CD4-positive, alpha-beta T cell (primary cell): ENCODE data around the gene MCOLN1. TPM values are rescaled to one million over a fixed set of nuclear protein-coding genes. Genes with fewer than 3 reads are reported as not detected.
"Not testable (repeated sequence)": the region's sequence is repeated elsewhere in the genome, so short reads cannot be mapped to it uniquely, and the experiment has no call there.

ENCODE experiments used
- ATAC-seq: fragments of 200-7000 bp; cut with Tn5 transposase; one replicate; pipeline ENCODE4 v1.10.0; 2022; ENCODE audit warnings: mild to moderate bottlenecking; ENCODE audit not compliant: poor library complexity
- CTCF ChIA-PET: fragments of 350-600 bp; sonication (Branson Sonifier 250); formaldehyde crosslinking; loops from one replicate; lab custom pipeline; 2021; ENCODE audit warnings: antibody characterized with exemption, inconsistent platforms; lab: Charles Lee
- POLR2A ChIA-PET: fragments of 350-600 bp; sonication (Branson Sonifier 250); formaldehyde crosslinking; loops from one replicate; lab custom pipeline; 2021; ENCODE audit warnings: antibody characterized with exemption, inconsistent platforms; lab: Charles Lee
- DNase-seq, 14 experiments: peaks; one replicate each; pipeline ENCODE4 v3.0.0-alpha.2; 2013 to 2020; ENCODE audit warnings: mixed read lengths in 2 of 14
- H3K27ac ChIP-seq, 2 donors: one replicate each; pipeline versions ENCODE4 v1.5.1 to v1.7.0; 2013; ENCODE audit warnings: low read length in 2 of 2, low read depth in 1 of 2, mild to moderate bottlenecking in 1 of 2
- H3K27me3 ChIP-seq, 2 experiments: 1 replicate in 1 of 2; 2 replicates in 1 of 2; pipeline versions ENCODE4 v1.6.1 to v1.7.0; 2013; ENCODE audit warnings: low read length in 2 of 2, control low read depth in 1 of 2, mild to moderate bottlenecking in 1 of 2, moderate library complexity in 1 of 2; ENCODE audit not compliant: insufficient read depth in 2 of 2, control insufficient read depth in 1 of 2
- H3K36me3 ChIP-seq: one replicate; pipeline ENCODE4 v1.6.1; 2013; ENCODE audit warnings: low read length, control low read depth; ENCODE audit not compliant: insufficient read depth
- H3K4me1 ChIP-seq: one replicate; pipeline ENCODE4 v1.6.1; 2013; ENCODE audit warnings: low read length, control low read depth; ENCODE audit not compliant: insufficient read depth
- H3K4me3 ChIP-seq: one replicate; pipeline ENCODE4 v1.5.1; 2013; ENCODE audit warnings: mild to moderate bottlenecking, low read length, moderate library complexity
- H3K9me3 ChIP-seq, 2 experiments: 1 replicate in 1 of 2; 2 replicates in 1 of 2; pipeline versions ENCODE4 v1.6.1 to v1.7.0; 2013; ENCODE audit warnings: low read length in 2 of 2, mild to moderate bottlenecking in 2 of 2, control low read depth in 1 of 2, moderate library complexity in 1 of 2; ENCODE audit not compliant: control insufficient read depth in 1 of 2, insufficient read depth in 1 of 2
- H3K27ac Mint-ChIP-seq: one replicate; pipeline ENCODE4 v1.8.0; 2020; ENCODE audit warnings: mixed read lengths
- H3K27me3 Mint-ChIP-seq: one replicate; pipeline ENCODE4 v1.8.0; 2021; ENCODE audit warnings: mixed read lengths
- H3K36me3 Mint-ChIP-seq: one replicate; pipeline ENCODE4 v1.8.0; 2021; ENCODE audit warnings: low read depth, mixed read lengths
- H3K4me1 Mint-ChIP-seq: one replicate; pipeline ENCODE4 v1.8.0; 2021; ENCODE audit warnings: low read depth, mixed read lengths
- H3K4me3 Mint-ChIP-seq: one replicate; pipeline ENCODE4 v1.8.0; 2020; ENCODE audit warnings: mild to moderate bottlenecking, mixed read lengths
- H3K9me3 Mint-ChIP-seq: one replicate; pipeline ENCODE4 v1.8.0; 2020; ENCODE audit warnings: mixed read lengths
- intact Hi-C, 2 experiments: fragments of 100-400 bp; cut with DNase I in 1 of 2; cut with micrococcal nuclease in 1 of 2; formaldehyde crosslinking; loops; one replicate each; pipeline versions ENCODE4 v1.15.1 to v1.9.0; 2023 to 2025; cut with DNase I, micrococcal nuclease
- total RNA-seq, 174 experiments: library from RNA in 2 of 174; stranded (reverse) in 2 of 174; gene quantifications; one replicate each; pipeline ENCODE4 v1.2.3 and lab custom pipeline; 2021 to 2026
- TF ChIP-seq, protein P1 (sequence below): fragments of 200-600 bp; IDR thresholded peaks from one replicate; pipeline ENCODE4 v1.8.0; 2022; ENCODE audit warnings: antibody characterized with exemption, mild to moderate bottlenecking

Gene MCOLN1
- total RNA-seq, 2 experiments from 2014 or later, result 7.9 to 8.8 TPM

DNA sequence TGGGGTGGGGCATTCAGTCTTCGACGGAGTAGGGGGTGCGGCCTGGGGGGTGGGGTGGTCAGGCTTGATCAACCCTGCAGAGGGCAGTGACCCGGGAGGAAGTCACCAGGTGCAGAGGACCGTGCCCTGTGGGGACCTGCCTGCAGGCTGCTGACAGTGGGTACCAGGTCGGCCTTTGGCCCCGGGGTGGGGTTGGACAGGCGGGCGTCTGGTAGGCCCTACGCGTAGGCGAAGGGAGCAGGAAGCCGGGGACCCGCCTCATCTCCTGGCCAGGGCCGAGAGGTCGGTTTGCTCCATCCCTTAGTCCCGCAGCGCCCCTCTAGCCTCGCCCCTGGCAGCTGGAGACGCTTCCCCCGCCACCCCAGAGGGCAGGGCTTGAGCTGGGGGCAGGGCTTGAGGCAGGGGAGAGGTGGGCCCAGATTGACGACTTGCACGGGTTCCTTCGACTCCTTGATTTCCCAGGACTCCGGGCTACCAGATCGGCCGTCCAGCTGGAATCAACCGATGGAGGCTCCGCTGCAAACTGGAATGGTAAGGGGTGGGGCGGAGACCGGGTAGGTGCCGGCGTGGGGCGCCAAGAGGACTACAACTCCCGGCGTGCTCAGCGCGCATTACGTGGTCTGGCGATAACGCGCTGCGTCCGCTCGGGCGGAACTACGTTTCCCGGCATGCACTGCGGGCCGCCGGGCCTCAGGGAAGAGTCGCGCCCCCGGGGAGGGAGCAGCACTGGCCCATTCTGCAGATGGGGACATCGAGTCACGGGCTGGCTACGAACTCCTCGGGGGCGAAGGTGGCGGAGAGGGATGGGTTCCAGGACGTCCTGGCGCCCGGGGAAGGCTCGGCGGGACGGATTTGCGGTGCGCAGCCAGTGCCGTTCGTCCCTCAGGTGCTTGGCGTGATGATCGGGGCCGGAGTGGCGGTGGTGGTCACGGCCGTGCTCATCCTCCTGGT lies 12.9 kb downstream of the MCOLN1 start, which contains the start of gene PNPLA6:
Gene PNPLA6, plus strand, starts transcription at position 671 of the 951 bp plus-strand sequence. Its CDS starts 72 bp downstream, at position 743.
- POLR2A ChIA-PET, result interaction anchor here (0.7 to 3.2 kb wide), 5 partner anchors 11 to 895 kb away, joined by 3 to 50 read pairs (median 4); partner anchors contain the start of genes MAP2K7, MCOLN1, PET100 and XAB2

DNA sequence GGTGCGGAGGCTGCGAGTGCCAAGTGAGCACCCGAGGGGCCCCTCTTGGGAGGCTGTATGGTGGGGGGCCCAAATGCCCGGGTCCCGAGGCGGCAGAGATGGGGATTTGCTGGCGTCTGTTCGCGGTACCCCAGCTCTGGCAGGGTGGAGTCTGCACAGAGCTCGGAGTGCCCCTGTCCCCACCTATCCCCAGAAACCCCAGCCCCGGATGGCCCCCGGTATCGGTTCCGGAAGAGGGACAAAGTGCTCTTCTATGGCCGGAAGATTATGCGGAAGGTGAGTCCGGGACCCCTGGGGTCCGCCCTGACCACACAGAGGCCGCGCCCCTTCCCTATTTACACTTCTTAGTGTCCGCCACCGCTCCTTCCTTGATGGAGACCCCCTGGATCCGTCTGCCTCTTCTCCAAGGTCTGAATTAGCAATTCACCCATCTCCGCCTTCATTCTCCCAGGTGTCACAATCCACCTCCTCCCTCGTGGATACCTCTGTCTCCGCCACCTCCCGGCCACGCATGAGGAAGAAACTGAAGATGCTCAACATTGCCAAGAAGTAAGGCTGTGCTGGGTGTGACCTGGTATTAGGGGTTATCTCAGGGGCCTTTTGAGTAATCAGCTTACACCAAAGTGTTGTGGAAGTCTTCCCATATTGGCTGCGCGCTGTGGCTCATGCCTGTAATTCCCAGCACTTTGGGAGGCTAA lies 13.7 kb downstream of the MCOLN1 start:
- TF ChIP-seq, protein P1, sequence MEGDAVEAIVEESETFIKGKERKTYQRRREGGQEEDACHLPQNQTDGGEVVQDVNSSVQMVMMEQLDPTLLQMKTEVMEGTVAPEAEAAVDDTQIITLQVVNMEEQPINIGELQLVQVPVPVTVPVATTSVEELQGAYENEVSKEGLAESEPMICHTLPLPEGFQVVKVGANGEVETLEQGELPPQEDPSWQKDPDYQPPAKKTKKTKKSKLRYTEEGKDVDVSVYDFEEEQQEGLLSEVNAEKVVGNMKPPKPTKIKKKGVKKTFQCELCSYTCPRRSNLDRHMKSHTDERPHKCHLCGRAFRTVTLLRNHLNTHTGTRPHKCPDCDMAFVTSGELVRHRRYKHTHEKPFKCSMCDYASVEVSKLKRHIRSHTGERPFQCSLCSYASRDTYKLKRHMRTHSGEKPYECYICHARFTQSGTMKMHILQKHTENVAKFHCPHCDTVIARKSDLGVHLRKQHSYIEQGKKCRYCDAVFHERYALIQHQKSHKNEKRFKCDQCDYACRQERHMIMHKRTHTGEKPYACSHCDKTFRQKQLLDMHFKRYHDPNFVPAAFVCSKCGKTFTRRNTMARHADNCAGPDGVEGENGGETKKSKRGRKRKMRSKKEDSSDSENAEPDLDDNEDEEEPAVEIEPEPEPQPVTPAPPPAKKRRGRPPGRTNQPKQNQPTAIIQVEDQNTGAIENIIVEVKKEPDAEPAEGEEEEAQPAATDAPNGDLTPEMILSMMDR, result no peak
- ATAC-seq (no peak), DNase-seq (no peak)
- ChIA-PET CTCF (interaction anchor here (2.1 kb wide), 1 partner anchor 32 kb away, joined by 10 read pairs; no protein-coding TSS in a partner anchor), POLR2A (interaction anchor here (1.2 to 3.2 kb wide), 2 partner anchors 14 to 93 kb away, joined by 4 to 50 read pairs; partner anchors contain the start of genes MCOLN1, PET100 and XAB2)
- H3K27me3 Mint-ChIP-seq, result no peaks in the 10 kb centered on the region
- peak overlapping the region; percentile 98 for H3K4me3 Mint-ChIP-seq
- Histone ChIP-seq H3K27ac (peak overlapping the region; percentile 67 to 79), H3K4me1 (peaks cover 40% of the 10 kb centered on the region), H3K9me3 (no peaks in the 10 kb centered on the region), H3K4me3 (peak overlapping the region; percentile 93), H3K27me3 (no peaks in the 10 kb centered on the region), H3K36me3 (peaks cover 17% of the 10 kb centered on the region)
- peaks cover 30% of the 10 kb centered on the region for H3K36me3 Mint-ChIP-seq
- peak overlapping the region; percentile 87 for H3K27ac Mint-ChIP-seq
- peaks cover 29% of the 10 kb centered on the region for H3K4me1 Mint-ChIP-seq
- intact Hi-C loops, result loop anchor here in 1 of 2 experiments (2.0 to 10.0 kb wide), 5 partner anchors 15 to 1173 kb away; partner anchors contain the start of genes MAP2K7, PET100, PEX11G and XAB2
- H3K9me3 Mint-ChIP-seq, result no peaks in the 10 kb centered on the region

More for the DNA sequence above, 12.9 kb downstream of the MCOLN1 start, which contains the start of gene PNPLA6:
- Mint-ChIP-seq H3K27ac (peak within 1 kb of the TSS; percentile 87), H3K27me3 (no peaks in the 10 kb centered on the region), H3K4me3 (peak within 1 kb of the TSS; percentile 98), H3K4me1 (peaks cover 29% of the 10 kb centered on the region), H3K36me3 (peaks cover 29% of the 10 kb centered on the region), H3K9me3 (no peaks in the 10 kb centered on the region)
- H3K9me3 ChIP-seq, result no peaks in the 10 kb centered on the region
- H3K27ac ChIP-seq, result peak within 1 kb of the TSS; percentile 67 to 79
- peaks cover 9% of the 10 kb centered on the region for H3K36me3 ChIP-seq
- H3K27me3 ChIP-seq, result no peaks in the 10 kb centered on the region
- intact Hi-C loops, result loop anchor here in 1 of 2 experiments (2.0 to 10.0 kb wide), 5 partner anchors 15 to 1173 kb away; partner anchors contain the start of genes MAP2K7, PET100, PEX11G and XAB2
- H3K4me3 ChIP-seq, result peak within 1 kb of the TSS; percentile 93
- CTCF ChIA-PET, result interaction anchor here (0.6 to 2.1 kb wide), 4 partner anchors 12 to 627 kb away, joined by 3 to 10 read pairs (median 4); partner anchors contain the start of gene MCOLN1
- H3K4me1 ChIP-seq, result peaks cover 40% of the 10 kb centered on the region
- TF ChIP-seq, protein P1, result no peak
- ATAC-seq (peak; percentile 77), DNase-seq (peak; percentile 85 to 95 (median 90))

DNA sequence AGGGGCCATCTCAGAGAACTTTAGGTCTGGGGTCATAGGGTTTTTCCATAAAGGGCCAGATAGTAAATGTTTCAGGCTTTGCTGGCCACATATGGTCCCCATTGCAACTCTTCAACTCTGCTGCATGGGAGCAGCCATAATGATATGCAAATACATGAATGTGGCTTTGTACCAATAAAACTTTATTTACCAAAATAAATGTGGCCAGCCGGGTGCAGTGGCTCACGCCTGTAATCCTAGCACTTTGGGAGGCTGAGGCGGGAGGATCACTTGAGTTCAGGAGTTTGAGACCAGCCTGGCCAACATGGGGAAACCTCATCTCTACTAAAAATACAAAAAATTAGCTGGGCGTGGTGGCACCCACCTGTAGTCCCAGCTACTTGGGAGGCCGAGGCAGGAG lies 16.6 kb downstream of the MCOLN1 start:
- H3K4me1 Mint-ChIP-seq, result peaks cover 25% of the 10 kb centered on the region
- intact Hi-C loops, result loop anchor here in 1 of 2 experiments (5.0 to 10.0 kb wide), 2 partner anchors 88 to 366 kb away; partner anchors contain the start of genes MAP2K7, PET100 and XAB2
- H3K27ac Mint-ChIP-seq, H3K9me3 Mint-ChIP-seq, H3K4me3 ChIP-seq, H3K27me3 Mint-ChIP-seq, H3K9me3 ChIP-seq, H3K4me3 Mint-ChIP-seq, H3K27me3 ChIP-seq, CTCF ChIA-PET, DNase-seq, ATAC-seq, H3K27ac ChIP-seq: not testable (repeated sequence)
- Histone ChIP-seq H3K4me1 (peaks cover 31% of the 10 kb centered on the region), H3K36me3 (peaks cover 41% of the 10 kb centered on the region)
- peaks cover 47% of the 10 kb centered on the region for H3K36me3 Mint-ChIP-seq
- POLR2A ChIA-PET, result interaction anchor here (2.1 kb wide), 1 partner anchor 17 kb away, joined by 7 read pairs; the partner anchor contains the start of gene MCOLN1
